GM12864 (cell line): ENCODE measurements around the gene GCC1.
"Not testable (repeated sequence)": the region's sequence is repeated elsewhere in the genome, so short reads cannot be mapped to it uniquely, and the experiment has no call there.

Experiments
- DNase-seq: peaks from one replicate; pipeline ENCODE4 v3.0.0-alpha.2; 2011; ENCODE audit warnings: low read depth
- H3K4me3 ChIP-seq: 2 replicates; pipeline ENCODE4 v1.5.1; 2011; ENCODE audit warnings: mild to moderate bottlenecking, low read depth, low read length, control low read depth
- TF ChIP-seq, protein P1 (sequence below): IDR thresholded peaks from 2 replicates; pipeline ENCODE4 v1.5.1; 2011; ENCODE audit warnings: low read depth, mild to moderate bottlenecking, moderate library complexity, low read length, control low read depth, inconsistent platforms; ENCODE audit errors: missing control alignments

Gene GCC1

DNA sequence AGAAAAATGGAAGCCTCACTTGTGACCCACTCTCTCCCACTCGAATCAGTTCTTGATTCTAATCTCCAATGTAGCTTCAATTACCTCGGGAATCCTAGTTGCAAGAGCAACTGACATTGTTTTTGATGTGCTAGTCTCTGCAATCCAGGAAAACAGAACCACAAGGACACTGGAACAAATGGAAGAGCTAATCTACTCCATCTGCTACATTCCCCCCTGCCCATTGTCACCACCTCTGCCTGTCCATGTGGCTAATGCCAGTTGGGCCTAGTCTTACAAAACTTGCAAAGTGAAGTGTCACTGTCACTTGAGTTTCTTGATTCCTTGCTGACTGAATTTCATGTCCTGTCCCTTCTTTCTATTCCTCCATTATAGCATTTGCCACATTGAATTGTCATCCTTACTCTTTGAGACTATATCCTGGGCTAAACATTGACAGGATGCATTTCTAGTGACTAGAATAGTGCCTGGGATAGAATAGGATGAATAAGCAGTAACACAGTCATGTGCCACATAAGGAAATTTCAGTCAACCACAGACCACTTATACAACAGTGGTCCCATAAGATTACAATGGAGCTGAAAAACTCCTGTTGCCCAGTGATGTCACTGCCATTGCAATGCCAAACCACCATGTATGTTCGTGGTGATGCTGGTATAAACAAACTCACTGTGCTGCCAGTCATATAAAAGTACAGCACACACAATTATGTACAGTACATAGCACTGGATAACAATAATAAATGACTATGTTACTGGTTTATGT is 13.5 kb downstream of the GCC1 start:
- TF ChIP-seq, protein P1, sequence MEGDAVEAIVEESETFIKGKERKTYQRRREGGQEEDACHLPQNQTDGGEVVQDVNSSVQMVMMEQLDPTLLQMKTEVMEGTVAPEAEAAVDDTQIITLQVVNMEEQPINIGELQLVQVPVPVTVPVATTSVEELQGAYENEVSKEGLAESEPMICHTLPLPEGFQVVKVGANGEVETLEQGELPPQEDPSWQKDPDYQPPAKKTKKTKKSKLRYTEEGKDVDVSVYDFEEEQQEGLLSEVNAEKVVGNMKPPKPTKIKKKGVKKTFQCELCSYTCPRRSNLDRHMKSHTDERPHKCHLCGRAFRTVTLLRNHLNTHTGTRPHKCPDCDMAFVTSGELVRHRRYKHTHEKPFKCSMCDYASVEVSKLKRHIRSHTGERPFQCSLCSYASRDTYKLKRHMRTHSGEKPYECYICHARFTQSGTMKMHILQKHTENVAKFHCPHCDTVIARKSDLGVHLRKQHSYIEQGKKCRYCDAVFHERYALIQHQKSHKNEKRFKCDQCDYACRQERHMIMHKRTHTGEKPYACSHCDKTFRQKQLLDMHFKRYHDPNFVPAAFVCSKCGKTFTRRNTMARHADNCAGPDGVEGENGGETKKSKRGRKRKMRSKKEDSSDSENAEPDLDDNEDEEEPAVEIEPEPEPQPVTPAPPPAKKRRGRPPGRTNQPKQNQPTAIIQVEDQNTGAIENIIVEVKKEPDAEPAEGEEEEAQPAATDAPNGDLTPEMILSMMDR: no peak
- no peak for DNase-seq

DNA sequence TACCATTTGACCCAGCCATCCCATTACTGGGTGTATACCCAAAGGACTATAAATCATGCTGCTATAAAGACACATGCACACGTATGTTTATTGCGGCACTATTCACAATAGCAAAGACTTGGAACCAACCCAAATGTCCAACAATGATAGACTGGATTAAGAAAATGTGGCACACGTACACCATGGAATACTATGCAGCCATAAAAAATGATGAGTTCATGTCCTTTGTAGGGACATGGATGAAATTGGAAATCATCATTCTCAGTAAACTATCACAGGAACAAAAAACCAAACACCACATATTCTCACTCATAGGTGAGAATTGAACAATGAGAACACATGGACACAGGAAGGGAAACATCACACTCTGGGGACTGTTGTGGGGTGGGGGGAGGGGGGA is 17.4 kb downstream of the GCC1 start:
- DNase-seq, H3K4me3 ChIP-seq: not testable (repeated sequence)

More for the DNA sequence above, 13.5 kb downstream of the GCC1 start:
- no peak overlapping the region for H3K4me3 ChIP-seq

DNA sequence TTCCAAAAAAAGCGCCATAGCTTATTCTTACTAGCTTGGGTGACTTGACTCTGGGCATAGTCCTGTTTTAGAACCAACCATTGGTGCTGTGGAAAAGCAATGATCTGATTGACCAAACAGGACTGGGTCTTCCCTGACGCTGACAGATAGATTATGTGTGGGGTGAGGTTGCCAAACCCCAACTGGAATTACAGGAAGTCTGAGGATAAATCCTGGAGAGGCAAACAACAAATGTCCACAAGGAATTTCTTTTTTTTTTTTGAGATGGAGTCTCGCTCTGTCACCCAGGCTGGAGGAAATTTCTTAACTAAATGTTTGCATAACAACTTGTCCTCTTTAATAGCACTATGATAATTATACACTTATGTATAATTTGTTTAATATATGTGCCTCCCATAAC is 19.2 kb downstream of the GCC1 start:
- no peak overlapping the region for H3K4me3 ChIP-seq
- TF ChIP-seq, protein P1: no peak
- DNase-seq: no peak

DNA sequence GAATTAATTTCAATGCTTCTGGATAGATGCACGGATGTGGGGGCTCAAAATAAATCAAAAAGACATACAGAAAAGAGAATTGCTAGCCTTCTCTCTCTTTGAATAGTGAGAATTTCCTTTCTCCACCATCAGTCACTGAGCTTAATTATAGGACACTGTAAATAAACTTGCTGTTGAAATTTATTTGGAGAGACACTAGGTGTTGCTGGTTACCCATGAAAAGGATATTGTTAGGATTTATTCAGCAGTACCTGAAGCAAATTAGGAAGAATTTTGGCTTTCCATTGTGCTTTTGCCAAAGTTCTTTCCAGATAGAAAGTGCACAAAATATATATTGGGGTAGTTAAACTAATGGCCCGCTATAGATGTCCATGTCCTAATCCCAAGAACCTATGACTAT is 27.6 kb downstream of the GCC1 start:
- TF ChIP-seq, protein P1: no peak
- no peak overlapping the region for H3K4me3 ChIP-seq
- DNase-seq: no peak

DNA sequence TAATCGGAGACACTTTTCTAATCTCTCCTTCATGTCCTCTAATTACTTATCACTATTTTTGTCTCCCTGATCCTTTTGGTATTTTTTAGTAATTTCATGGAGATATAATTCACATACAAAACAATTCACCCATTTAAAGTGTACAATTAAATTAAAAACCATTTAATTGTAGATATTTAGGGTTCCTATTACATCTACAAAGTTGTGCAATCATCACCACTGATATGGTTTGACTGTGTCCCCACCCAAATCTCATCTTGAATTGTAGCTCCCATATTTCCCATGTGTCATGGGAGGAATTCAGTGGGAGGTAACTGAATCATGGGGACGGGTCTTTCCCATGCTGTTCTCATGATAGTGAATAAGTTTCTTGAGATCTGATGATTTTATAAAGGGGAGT is 29.0 kb downstream of the GCC1 start:
- H3K4me3 ChIP-seq: no peak overlapping the region
- TF ChIP-seq, protein P1: no peak
- DNase-seq: no peak

DNA sequence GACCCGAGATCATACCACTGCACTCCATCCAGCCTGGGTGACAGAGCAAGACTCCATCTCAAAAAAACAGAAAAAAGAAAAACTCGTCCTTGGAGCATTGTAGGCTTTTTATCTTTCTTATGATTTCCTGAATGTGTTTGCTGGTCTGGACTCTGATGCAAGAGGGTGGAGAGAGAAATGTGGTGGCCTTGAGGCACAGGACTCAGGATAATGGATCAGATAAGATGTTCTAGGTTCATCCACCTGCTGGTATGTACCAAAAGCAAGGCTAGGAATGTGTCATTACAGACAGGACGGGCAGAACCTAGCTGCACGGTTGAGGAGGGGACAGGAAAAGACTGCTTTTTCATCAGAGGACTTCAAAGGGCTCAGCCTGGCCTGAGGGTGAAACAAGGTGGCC is 33.5 kb downstream of the GCC1 start:
- no peak for DNase-seq
- TF ChIP-seq, protein P1: no peak
- no peak overlapping the region for H3K4me3 ChIP-seq

DNA sequence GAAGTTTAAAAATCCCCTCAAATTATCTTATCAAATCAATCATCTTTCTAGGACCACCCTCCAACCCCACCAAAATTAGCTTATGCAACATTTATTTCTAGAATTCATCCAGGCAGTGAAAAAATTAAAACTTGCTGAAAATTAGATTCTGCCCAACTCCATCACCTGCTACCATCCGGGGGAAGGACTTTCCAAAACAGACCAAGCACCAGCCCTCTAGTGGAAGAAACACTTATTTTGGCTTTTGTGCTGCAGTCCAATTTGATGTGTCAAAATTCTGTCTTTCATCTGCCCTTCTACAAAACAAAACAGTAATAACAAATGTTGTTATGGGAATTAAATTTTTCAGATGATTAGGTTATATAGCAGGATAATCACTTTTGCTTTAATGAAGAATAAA is 35.1 kb downstream of the GCC1 start:
- no peak overlapping the region for H3K4me3 ChIP-seq
- TF ChIP-seq, protein P1: peak; percentile 22
- no peak for DNase-seq
